H1 (cell line): ENCODE results near the gene ANO2. TPM values are rescaled to one million over a fixed set of nuclear protein-coding genes. Genes with fewer than 3 reads are reported as not detected.

Experiments
- RBBP5 ChIP-seq: IDR thresholded peaks from 2 replicates; pipeline ENCODE4 v1.7.1; 2012; ENCODE audit warnings: low read depth, mild to moderate bottlenecking, inconsistent platforms, low read length, moderate library complexity, borderline replicate concordance
- polyA plus RNA-seq, 7 experiments: library from polyadenylated mRNA; depleted of rRNA in 3 of 7; stranded (reverse) in 5 of 7; unstranded in 2 of 7; fragments of >200 nt in 5 of 7; fragments of 200-250 nt in 2 of 7; gene quantifications; 1 replicate in 5 of 7; 2 replicates in 1 of 7; 4 replicates in 1 of 7; pipeline versions ENCODE4 v1.2.1 to v1.2.3, GENCODE V29; 2011 to 2013; ENCODE audit warnings: missing spikeins in 2 of 7, mixed read lengths in 2 of 7
- total RNA-seq: library from RNA; stranded (reverse); fragmentation: NEBNext Ultra II Directional; extraction: Animal tissue kit (Norgen Biotek cat#: 25700); gene quantifications from 2 replicates; pipeline ENCODE4 v1.2.1, GENCODE V29; 2021

Gene ANO2
- total and polyA plus RNA-seq, 2 of the 8 experiments (the other 6 are each of a cell fraction or from before 2014, with no cell fraction given): 1.9 to 5.5 TPM

GRCh38 chr12:5630726-5631125, 314.3 kb downstream of the ANO2 start (continued):
- no peak for TF ChIP-seq RBBP5
- TF ChIP-seq, all 59 proteins: peak for 0
